Pons (tissue), 1 donor: Measurements from ENCODE around the gene NBEAL2.

Source experiments
- DNase-seq: peaks from one replicate; pipeline ENCODE4 v3.0.0-alpha.2; 2016; ENCODE audit warnings: low spot score

The NBEAL2 gene

GRCh38 chr3:46987319-46987742 is 7.9 kb downstream of the NBEAL2 start:
- no peak for DNase-seq

GRCh38 chr3:46987743-46988401 is 8.4 kb downstream of the NBEAL2 start:
- DNase-seq, result no peak

GRCh38 chr3:46988616-46989015 is 9.2 kb downstream of the NBEAL2 start:
- no peak for DNase-seq

- DNase-seq, result no peak
Observed at GRCh38 chr3:46989146-46989810, 9.8 kb downstream of the NBEAL2 start.

GRCh38 chr3:46990573-46991374 is 11.3 kb downstream of the NBEAL2 start:
- peak; percentile 44 for DNase-seq

- DNase-seq, result no peak
Observed at GRCh38 chr3:46991406-46992165, 12.1 kb downstream of the NBEAL2 start.

- DNase-seq, result no peak
Observed at GRCh38 chr3:46992231-46992630, 12.8 kb downstream of the NBEAL2 start.

GRCh38 chr3:46993292-46993691 is 13.8 kb downstream of the NBEAL2 start:
- DNase-seq, result no peak

- DNase-seq, result no peak
Observed at GRCh38 chr3:46993986-46994385, 14.5 kb downstream of the NBEAL2 start.

GRCh38 chr3:46994801-46995731 is 15.6 kb downstream of the NBEAL2 start:
- DNase-seq, result no peak

- no peak for DNase-seq
Observed at GRCh38 chr3:46995901-46996562, 16.6 kb downstream of the NBEAL2 start.

GRCh38 chr3:46996689-46997452 is 17.4 kb downstream of the NBEAL2 start:
- DNase-seq, result no peak

- DNase-seq, result no peak
Observed at GRCh38 chr3:46997453-46998091, 18.1 kb downstream of the NBEAL2 start.

GRCh38 chr3:46998121-46998851 is 18.8 kb downstream of the NBEAL2 start:
- DNase-seq, result no peak

GRCh38 chr3:46998852-46999515 is 19.5 kb downstream of the NBEAL2 start:
- DNase-seq, result no peak

GRCh38 chr3:46999516-47000197 is 20.2 kb downstream of the NBEAL2 start:
- no peak for DNase-seq

- DNase-seq, result no peak
Observed at GRCh38 chr3:47000198-47000815, 20.8 kb downstream of the NBEAL2 start.
